WTC11 (cell line): ENCODE measurements around the gene VCP.

Source experiments
- CTCF ChIP-seq: fragments of 200-600 bp; IDR thresholded peaks from 2 replicates; pipeline ENCODE4 v1.8.0; 2022; ENCODE audit warnings: antibody characterized with exemption
- ELF4 ChIP-seq: sonication (generic); formaldehyde crosslinking; IDR thresholded peaks from 2 replicates; pipeline ENCODE4 v1.8.1; 2022; ENCODE audit warnings: low read depth, mild to moderate bottlenecking, moderate library complexity, missing genetic modification reagents
- FOXP4 ChIP-seq: sonication (generic); formaldehyde crosslinking; IDR thresholded peaks from 2 replicates; pipeline ENCODE4 v1.8.0; 2022; ENCODE audit warnings: mild to moderate bottlenecking, missing genetic modification reagents
- KAT7 ChIP-seq: sonication (generic); formaldehyde crosslinking; IDR thresholded peaks from 2 replicates; pipeline ENCODE4 v1.8.1; 2023; ENCODE audit warnings: missing genetic modification reagents, mild to moderate bottlenecking, borderline replicate concordance
- MAX ChIP-seq: sonication (generic); formaldehyde crosslinking; IDR thresholded peaks from 2 replicates; pipeline ENCODE4 v1.8.0; 2022; ENCODE audit warnings: mild to moderate bottlenecking, missing genetic modification reagents
- NFE2L1 ChIP-seq: sonication (generic); formaldehyde crosslinking; IDR thresholded peaks from 2 replicates; pipeline ENCODE4 v1.8.1; 2023; ENCODE audit warnings: missing genetic modification reagents
- RELA ChIP-seq: sonication (generic); formaldehyde crosslinking; IDR thresholded peaks from 2 replicates; pipeline ENCODE4 v1.8.1; 2022; ENCODE audit warnings: missing genetic modification reagents, mild to moderate bottlenecking, borderline replicate concordance
- SMAD3 ChIP-seq: sonication (generic); formaldehyde crosslinking; IDR thresholded peaks from 2 replicates; pipeline ENCODE4 v1.8.0; 2022; ENCODE audit warnings: missing genetic modification reagents, mild to moderate bottlenecking, borderline replicate concordance
- SP1 ChIP-seq: sonication (generic); formaldehyde crosslinking; conservative IDR thresholded peaks from 2 replicates; pipeline ENCODE4 v1.8.1; 2022; ENCODE audit warnings: missing genetic modification reagents
- TCF7 ChIP-seq: sonication (generic); formaldehyde crosslinking; IDR thresholded peaks from 2 replicates; pipeline ENCODE4 v1.8.0; 2022; ENCODE audit warnings: mild to moderate bottlenecking, low read depth, missing genetic modification reagents, moderate library complexity
- ZNF512 ChIP-seq: sonication (generic); formaldehyde crosslinking; IDR thresholded peaks from 2 replicates; pipeline ENCODE4 v1.8.1; 2022; ENCODE audit warnings: missing genetic modification reagents, borderline replicate concordance
- TF ChIP-seq, protein P1 (sequence below): sonication (generic); formaldehyde crosslinking; IDR thresholded peaks from 2 replicates; pipeline ENCODE4 v1.8.0; 2022; ENCODE audit warnings: missing genetic modification reagents

- TF ChIP-seq MAX (CRISPR knock-in tag) = no peak
- TF ChIP-seq FOXP4 = no peak
- no peak for TF ChIP-seq NFE2L1 (CRISPR knock-in tag)
- TF ChIP-seq CTCF = no peak
- TF ChIP-seq, protein P1, sequence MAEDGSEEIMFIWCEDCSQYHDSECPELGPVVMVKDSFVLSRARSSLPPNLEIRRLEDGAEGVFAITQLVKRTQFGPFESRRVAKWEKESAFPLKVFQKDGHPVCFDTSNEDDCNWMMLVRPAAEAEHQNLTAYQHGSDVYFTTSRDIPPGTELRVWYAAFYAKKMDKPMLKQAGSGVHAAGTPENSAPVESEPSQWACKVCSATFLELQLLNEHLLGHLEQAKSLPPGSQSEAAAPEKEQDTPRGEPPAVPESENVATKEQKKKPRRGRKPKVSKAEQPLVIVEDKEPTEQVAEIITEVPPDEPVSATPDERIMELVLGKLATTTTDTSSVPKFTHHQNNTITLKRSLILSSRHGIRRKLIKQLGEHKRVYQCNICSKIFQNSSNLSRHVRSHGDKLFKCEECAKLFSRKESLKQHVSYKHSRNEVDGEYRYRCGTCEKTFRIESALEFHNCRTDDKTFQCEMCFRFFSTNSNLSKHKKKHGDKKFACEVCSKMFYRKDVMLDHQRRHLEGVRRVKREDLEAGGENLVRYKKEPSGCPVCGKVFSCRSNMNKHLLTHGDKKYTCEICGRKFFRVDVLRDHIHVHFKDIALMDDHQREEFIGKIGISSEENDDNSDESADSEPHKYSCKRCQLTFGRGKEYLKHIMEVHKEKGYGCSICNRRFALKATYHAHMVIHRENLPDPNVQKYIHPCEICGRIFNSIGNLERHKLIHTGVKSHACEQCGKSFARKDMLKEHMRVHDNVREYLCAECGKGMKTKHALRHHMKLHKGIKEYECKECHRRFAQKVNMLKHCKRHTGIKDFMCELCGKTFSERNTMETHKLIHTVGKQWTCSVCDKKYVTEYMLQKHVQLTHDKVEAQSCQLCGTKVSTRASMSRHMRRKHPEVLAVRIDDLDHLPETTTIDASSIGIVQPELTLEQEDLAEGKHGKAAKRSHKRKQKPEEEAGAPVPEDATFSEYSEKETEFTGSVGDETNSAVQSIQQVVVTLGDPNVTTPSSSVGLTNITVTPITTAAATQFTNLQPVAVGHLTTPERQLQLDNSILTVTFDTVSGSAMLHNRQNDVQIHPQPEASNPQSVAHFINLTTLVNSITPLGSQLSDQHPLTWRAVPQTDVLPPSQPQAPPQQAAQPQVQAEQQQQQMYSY (CRISPR knock-in tag) = no peak
- TF ChIP-seq ELF4 (CRISPR knock-in tag) = no peak
- TF ChIP-seq TCF7 (CRISPR knock-in tag) = no peak
- no peak for TF ChIP-seq ZNF512 (CRISPR knock-in tag)
- TF ChIP-seq KAT7 = no peak
- no peak for TF ChIP-seq SMAD3
- no peak for TF ChIP-seq SP1 (CRISPR knock-in tag)
- no peak for TF ChIP-seq RELA (CRISPR knock-in tag)
These were observed 5.4 kb downstream of the VCP start for GRCh38 chr9:35067056-35067455.
